K562 treated with DMSO at 1 percent for 48 hours (cell line): ENCODE data around the gene TMEM143. TPM values are rescaled to one million over a fixed set of nuclear protein-coding genes. Genes with fewer than 3 reads are reported as not detected.

Experiments used
- total RNA-seq: library from RNA; unstranded; fragments of 300-600 nt; gene quantifications from 2 replicates; pipeline ENCODE4 v1.2.3, GENCODE V29; 2022; ENCODE audit warnings: low replicate concordance; ENCODE audit errors: extremely low read depth

The TMEM143 gene
- total RNA-seq, result not detected in 2 replicates

GRCh38 chr19:48363810-48364597, at the start of gene TMEM143, which contains the start of gene SYNGR4:
TMEM143 (minus strand) TSS chr19:48363940; CDS start chr19:48363920, 20 bp downstream.
SYNGR4 (plus strand) TSS chr19:48364367; CDS start chr19:48365843, 1,476 bp downstream.

GRCh38 chr19:48393559-48394330, 30.0 kb upstream of the TMEM143 start, which contains the start of gene GRIN2D:
GRIN2D (plus strand) TSS chr19:48393668; CDS start chr19:48398393, 4,725 bp downstream.

GRCh38 chr19:48391100-48392005, 27.6 kb upstream of the TMEM143 start, which contains the start of gene KDELR1:
KDELR1 (minus strand) TSS chr19:48391551; CDS start chr19:48391358, 193 bp downstream.

DNA sequence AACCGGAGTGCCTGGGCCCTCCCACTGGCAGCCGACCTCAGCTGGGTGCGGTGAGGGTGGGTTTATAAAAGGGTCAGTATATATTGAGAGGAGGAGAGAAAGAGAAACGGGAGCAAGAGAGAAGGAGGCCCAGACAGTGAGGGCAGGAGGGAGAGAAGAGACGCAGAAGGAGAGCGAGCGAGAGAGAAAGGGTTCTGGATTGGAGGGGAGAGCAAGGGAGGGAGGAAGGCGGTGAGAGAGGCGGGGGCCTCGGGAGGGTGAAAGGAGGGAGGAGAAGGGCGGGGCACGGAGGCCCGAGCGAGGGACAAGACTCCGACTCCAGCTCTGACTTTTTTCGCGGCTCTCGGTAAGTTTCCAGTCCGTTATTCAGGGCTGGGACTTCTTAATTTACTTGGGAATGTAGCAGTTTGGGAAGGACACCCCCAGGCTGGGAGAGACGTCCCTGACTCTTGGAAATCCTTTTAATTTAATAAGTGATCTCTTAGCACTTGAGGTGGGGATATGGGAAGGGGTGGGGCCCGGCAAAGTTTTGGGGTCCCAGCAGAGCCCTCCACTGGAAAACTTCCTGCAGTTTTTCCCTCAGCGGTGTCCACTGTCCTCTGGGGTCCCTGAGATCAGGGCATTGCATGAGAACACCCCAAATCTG, 38.4 kb downstream of the TMEM143 start, which contains the start of gene EMP3:
TSS of gene EMP3 (plus strand) at position 288 of the 646 bp plus-strand sequence. CDS start 1,293 bp downstream, outside the sequence.

Other genes starting within 250 kb of the TMEM143 start
- gene LIG1, start 193.6 kb downstream of the TMEM143 start, total RNA-seq, result not detected in 2 replicates
- gene ZSWIM9, start 193.3 kb downstream of the TMEM143 start, total RNA-seq, result not detected in 2 replicates
- not detected in 2 replicates for gene CARD8, start 108.0 kb downstream of the TMEM143 start, total RNA-seq
- not detected in 2 replicates for gene ZNF114, start 93.9 kb downstream of the TMEM143 start, total RNA-seq
- gene EMP3, start 38.4 kb downstream of the TMEM143 start, total RNA-seq, result not detected in 2 replicates
- not detected in 2 replicates for gene SYNGR4, start 427 bp upstream of the TMEM143 start, total RNA-seq
- gene KDELR1, start 27.6 kb upstream of the TMEM143 start, total RNA-seq, result not detected in 2 replicates
- gene GRIN2D, start 29.7 kb upstream of the TMEM143 start, total RNA-seq, result not detected in 2 replicates
- gene GRWD1, start 82.0 kb upstream of the TMEM143 start, total RNA-seq, result not detected in 2 replicates
- gene KCNJ14, start 91.6 kb upstream of the TMEM143 start, total RNA-seq, result not detected in 2 replicates
- gene CYTH2, start 105.4 kb upstream of the TMEM143 start, total RNA-seq, result 369 TPM in 1 of 2 replicates, not detected in the other
- not detected in 2 replicates for gene LMTK3, start 147.9 kb upstream of the TMEM143 start, total RNA-seq
- not detected in 2 replicates for gene SULT2B1, start 188.2 kb upstream of the TMEM143 start, total RNA-seq
- not detected in 2 replicates for gene SPACA4, start 242.8 kb upstream of the TMEM143 start, total RNA-seq